Muscle layer of duodenum (tissue), 2 donors: ENCODE measurements around the gene OTUB1.
A peak's percentile ranks its signal among the peaks of the same experiment; 100 is the strongest.

Experiments used
- H3K27ac ChIP-seq: one replicate; pipeline ENCODE4 v1.7.0; 2013; ENCODE audit warnings: mild to moderate bottlenecking, low read length
- H3K27me3 ChIP-seq: one replicate; pipeline ENCODE4 v1.7.0; 2013; ENCODE audit warnings: low read depth, mild to moderate bottlenecking, control low read depth, low read length
- H3K36me3 ChIP-seq, 2 donors: one replicate each; pipeline ENCODE4 v1.7.0; 2013; ENCODE audit warnings: low read length in 2 of 2, control low read depth in 1 of 2, mild to moderate bottlenecking in 1 of 2; ENCODE audit not compliant: insufficient read depth in 2 of 2, control insufficient read depth in 1 of 2
- H3K4me1 ChIP-seq, 2 donors: one replicate each; pipeline ENCODE4 v1.7.0; 2013; ENCODE audit warnings: low read length in 2 of 2, mild to moderate bottlenecking in 2 of 2, control low read depth in 1 of 2, moderate library complexity in 1 of 2; ENCODE audit not compliant: insufficient read depth in 2 of 2, control insufficient read depth in 1 of 2
- H3K4me3 ChIP-seq, 2 donors: one replicate each; pipeline ENCODE4 v1.7.0; 2013; ENCODE audit warnings: low read length in 2 of 2, low read depth in 1 of 2, mild to moderate bottlenecking in 1 of 2
- H3K9me3 ChIP-seq, 2 donors: one replicate each; pipeline ENCODE4 v1.7.0; 2013; ENCODE audit warnings: low read length in 2 of 2, control low read depth in 1 of 2, mild to moderate bottlenecking in 1 of 2; ENCODE audit not compliant: control insufficient read depth in 1 of 2
- donor health status: healthy.

Gene OTUB1

DNA sequence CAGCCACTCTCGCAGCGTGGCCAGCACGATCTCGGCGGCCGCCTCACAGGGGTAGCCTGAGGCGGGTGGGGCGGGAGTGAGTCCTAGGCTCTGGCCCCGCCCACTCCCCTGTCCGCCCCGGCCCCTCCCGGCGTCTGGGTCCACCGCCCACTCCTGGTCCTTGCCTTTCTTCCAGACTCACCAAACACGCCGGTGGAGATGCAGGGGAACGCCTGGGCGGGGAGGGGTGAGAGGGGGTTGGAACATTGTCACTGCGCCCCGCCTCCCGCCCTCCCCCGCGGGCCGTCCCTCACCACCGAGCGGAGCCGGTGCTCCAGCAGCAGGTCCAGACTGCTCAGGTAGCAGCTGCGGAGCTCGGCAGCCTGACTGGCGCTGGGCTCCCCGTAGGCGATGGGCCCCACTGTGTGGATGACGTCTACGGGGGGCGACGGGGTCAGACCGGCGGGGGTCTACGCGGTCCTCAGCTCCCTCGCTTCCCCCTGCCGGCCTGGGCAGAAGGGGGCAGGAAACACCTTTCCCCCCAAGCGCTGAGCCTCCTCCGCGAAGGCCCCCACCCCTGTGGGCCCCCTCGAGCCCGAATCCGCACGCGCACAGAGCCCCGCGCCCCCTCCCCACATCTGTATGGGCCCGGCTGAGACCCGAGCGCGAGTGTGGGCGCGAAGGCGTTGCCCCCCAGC is 13.2 kb downstream of the OTUB1 start:
- peaks cover 0 to 43% of the 10 kb centered on the region in 2 donors for H3K4me1 ChIP-seq
- H3K9me3 ChIP-seq, result no peaks in the 10 kb centered on the region
- no peak overlapping the region for H3K27ac ChIP-seq
- H3K4me3 ChIP-seq, result peak overlapping the region in 1 of 2 donors; percentile 66
- peaks cover 13 to 37% of the 10 kb centered on the region in 2 donors for H3K36me3 ChIP-seq
- no peaks in the 10 kb centered on the region for H3K27me3 ChIP-seq

DNA sequence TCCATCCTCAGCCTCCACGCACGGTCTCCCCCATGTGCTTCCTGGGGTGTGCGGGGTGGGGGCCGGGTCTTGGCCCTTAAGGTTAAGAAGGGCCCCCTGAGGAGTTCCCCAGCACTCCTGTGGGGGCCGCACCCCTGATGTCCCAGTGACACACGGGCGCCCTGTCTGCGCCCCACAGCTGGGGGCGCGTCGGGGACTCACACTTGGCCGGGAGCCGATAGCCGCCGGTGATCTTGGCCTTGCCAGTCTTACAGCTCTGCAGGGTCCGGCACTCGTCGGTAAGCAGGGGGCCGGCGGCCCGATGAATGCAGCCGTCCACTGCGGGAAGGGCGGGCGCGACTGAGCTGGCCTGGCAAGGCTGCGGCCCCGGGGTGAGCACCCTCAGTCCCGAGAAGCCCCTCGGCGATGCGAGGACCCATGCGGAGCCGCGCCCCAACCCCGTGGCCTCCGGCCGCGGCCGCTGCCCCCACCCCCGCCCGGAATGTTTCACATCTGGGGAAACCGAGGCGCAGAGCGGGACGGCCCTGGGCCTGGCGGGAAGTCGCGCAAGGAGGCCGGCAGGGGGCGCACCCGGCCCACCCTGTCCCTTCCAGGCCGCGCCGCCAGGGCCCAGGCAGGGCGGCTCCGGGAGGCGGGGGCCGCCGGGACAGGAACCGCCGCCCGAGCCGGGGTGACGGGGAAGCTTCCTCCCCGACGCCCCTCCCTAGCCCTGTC is 13.9 kb downstream of the OTUB1 start:
- Histone ChIP-seq H3K9me3 (no peaks in the 10 kb centered on the region), H3K4me3 (peak overlapping the region in 1 of 2 donors; percentile 66), H3K4me1 (peaks cover 0 to 43% of the 10 kb centered on the region in 2 donors), H3K27me3 (no peaks in the 10 kb centered on the region), H3K27ac (no peak overlapping the region), H3K36me3 (peaks cover 13 to 31% of the 10 kb centered on the region in 2 donors)

DNA sequence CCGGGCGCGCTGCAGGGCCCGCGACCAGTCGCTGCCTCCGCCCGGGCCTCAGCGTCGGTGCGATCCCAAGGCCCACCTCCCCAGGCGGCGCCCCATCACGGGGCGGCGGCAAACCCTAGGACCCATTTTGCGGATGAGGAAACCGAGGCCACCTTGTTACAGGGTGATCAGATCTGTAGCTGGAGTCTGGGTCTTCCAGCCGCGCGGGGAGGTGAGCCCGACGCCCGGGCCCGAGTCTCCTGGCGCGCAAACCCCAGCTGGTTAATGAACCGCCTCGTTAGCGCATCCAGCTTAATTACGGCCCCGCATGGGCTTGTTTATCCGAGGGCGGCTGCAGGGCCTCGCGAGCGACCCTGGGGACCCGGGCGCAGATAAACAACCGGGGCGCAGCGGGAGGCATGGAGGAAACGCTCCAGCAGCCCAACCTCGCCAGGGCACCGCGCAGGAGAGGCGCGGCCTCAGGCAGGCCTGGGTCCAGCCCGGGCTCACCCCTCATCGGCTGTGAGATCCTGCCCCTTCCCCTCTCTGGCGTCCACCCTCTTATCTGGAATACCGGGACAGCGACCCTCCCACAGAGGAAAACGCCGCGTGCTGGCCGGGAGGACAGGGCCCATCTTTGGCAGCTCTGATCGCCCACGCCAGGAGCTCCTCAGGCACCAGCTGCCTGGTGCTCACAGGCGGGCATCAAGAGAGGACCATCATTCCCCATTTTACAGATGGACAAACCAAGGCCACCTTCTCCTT is 14.7 kb downstream of the OTUB1 start:
- H3K4me1 ChIP-seq, result peaks cover 0 to 43% of the 10 kb centered on the region in 2 donors
- no peaks in the 10 kb centered on the region for H3K9me3 ChIP-seq
- H3K4me3 ChIP-seq, result peak overlapping the region in 1 of 2 donors; percentile 66
- H3K27ac ChIP-seq, result no peak overlapping the region
- H3K27me3 ChIP-seq, result no peaks in the 10 kb centered on the region
- peaks cover 13 to 24% of the 10 kb centered on the region in 2 donors for H3K36me3 ChIP-seq

DNA sequence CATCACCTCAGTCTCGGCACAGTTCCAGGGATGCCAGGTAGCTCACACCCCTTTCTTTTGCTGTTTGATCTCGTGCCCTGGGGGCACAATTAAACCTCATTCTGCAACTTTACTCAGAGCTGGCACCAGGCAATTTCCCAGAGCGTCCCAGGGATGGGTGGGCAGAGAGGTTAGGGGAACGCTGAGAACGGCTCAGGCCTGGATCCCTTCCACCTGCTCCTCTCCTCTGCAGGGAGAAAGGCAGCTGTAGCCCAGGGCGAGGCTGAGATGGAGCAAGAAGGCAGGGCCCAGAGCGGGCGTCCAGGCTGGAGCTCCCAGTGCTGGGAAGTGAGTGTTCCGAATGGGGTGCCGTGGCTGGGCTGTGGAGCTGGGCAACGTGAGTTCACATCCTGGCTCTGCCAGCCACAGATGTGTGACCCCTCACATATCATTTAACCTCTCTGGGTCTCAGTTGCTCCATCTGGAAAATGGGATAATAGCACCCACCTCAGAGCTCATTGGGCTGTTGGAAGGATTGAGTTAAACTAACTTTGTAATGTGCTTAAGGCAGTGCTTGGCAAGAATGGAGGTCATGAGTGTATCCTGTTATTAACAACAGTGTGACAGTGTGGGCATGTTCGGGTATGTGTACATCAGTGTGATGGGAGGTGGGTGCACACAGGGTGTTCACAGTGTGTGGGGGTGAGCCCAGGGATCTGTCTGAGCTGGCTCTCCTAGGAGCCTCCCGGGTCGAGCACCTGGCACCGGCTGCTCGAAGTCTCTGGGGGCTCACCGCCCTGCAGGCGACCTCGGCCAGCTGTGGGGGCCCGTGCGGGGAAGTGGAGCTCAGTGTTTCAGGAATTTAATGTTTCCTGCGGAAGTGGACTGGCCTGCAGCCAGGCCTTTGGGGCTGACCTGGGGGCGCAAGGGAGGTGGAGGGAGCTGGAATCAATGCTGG is 15.5 kb downstream of the OTUB1 start:
- no peak overlapping the region for H3K27ac ChIP-seq

DNA sequence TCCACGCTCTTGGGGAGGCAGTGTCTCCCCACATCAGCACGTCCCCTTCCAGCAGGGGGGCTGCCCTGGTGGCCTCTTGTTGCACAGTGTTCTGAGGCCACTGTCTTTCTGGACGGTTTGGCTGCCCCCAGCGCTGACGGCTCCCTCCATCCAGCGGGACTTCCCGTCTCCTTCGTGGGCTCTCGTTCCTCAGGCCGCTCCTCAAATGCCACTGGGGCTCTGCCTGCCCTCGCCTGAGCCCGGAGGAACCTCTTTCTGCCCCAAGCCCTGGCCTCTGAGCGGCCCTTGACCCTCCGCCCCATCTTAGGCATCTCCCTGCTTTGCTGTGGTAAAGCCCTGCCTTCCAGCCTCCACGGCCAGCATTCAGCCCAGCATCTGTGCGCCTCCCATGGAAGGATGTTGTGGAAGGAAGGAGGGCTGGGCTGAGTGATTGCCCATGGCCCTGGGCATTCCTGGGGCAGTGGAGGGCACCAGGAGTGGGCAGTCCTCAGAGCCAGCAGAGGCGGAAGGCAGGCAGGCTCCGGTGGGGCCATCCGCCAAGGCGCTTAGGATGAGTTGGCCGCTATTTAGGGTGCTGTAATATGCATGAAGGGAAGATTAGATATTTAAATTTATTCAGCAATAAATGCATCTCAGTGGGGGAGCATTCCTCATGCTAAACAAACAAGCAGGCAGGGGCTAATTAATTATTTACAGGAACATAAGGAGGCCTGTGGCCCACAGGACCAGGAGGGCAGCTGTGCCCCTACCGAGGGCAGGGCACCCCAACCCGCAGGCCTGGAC is 17.8 kb downstream of the OTUB1 start:
- Histone ChIP-seq H3K4me1 (peaks cover 0 to 57% of the 10 kb centered on the region in 2 donors), H3K27me3 (no peaks in the 10 kb centered on the region), H3K4me3 (no peak overlapping the region), H3K36me3 (no peaks in the 10 kb centered on the region), H3K27ac (no peak overlapping the region), H3K9me3 (no peaks in the 10 kb centered on the region)

More for the DNA sequence above, 15.5 kb downstream of the OTUB1 start:
- Histone ChIP-seq H3K4me1 (peaks cover 0 to 47% of the 10 kb centered on the region in 2 donors), H3K4me3 (peak overlapping the region in 1 of 2 donors; percentile 66), H3K27me3 (no peaks in the 10 kb centered on the region), H3K9me3 (no peaks in the 10 kb centered on the region), H3K36me3 (peaks cover 11 to 16% of the 10 kb centered on the region in 2 donors)

DNA sequence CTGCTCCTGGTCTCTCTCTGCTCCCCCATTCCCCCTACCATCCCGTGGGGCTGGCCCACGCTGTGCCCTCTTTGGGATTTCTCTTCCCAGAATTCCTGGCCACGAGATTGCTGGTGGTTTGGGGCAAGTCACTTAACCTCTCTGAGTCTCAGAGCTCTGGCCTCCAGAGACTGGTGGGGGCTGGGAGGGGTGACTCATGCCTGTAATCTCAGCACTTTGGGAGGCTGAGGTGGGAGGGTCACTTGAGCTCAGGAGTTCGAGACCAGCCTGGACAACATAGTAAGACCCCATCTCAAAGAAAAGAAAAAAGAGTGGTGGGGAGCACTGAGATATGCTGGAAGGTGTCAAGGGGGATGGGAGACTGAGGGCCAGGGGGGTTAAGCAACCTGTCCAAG is 18.3 kb downstream of the OTUB1 start:
- H3K4me1 ChIP-seq, result peaks cover 0 to 51% of the 10 kb centered on the region in 2 donors
- H3K36me3 ChIP-seq, result no peaks in the 10 kb centered on the region
- H3K27me3 ChIP-seq, result no peaks in the 10 kb centered on the region
- no peak overlapping the region for H3K27ac ChIP-seq
- no peak overlapping the region for H3K4me3 ChIP-seq
- H3K9me3 ChIP-seq, result no peaks in the 10 kb centered on the region

DNA sequence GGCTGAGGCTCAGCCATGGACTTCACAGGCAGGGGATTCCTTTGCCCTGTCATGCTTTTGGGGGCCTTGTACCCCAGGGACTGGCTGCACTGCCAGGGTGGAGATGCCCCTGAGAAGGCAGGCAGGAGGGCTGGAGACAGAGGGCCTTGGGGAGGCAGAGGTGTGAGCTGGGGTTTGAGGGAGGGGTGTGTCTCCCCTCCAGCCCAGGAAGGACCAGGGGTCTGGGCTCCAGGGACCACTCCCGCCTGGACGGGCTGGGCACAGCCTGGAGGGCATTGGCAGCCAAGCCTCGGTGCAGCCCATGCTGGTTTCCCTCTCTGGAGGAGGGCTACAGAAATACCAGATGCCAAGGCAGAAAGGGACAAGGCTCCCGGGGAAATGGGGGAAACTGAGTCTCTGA is 19.5 kb downstream of the OTUB1 start:
- H3K9me3 ChIP-seq, result no peaks in the 10 kb centered on the region
- no peak overlapping the region for H3K27ac ChIP-seq
- peaks cover 0 to 40% of the 10 kb centered on the region in 2 donors for H3K4me1 ChIP-seq
- no peaks in the 10 kb centered on the region for H3K36me3 ChIP-seq
- no peak overlapping the region for H3K4me3 ChIP-seq
- no peaks in the 10 kb centered on the region for H3K27me3 ChIP-seq

DNA sequence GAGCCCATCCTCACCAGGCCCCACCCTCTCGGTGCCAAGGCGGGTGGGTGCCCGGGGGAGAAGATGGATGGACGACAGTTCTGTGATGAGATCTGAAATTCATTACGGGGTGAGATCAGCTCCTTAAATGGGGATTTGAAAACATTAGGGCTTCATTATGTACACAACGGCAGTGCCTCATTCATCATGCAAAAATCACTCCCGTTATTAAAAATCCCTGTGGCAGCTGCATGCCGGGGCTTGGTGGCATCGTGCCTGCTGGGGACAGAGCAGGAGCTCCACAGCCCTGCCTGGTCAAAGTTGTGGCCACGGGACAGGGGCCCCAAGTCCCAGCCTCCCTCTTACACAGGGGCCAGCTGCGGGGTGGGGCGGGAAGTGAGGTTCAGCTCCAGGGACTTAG is 20.2 kb downstream of the OTUB1 start:
- Histone ChIP-seq H3K27ac (no peak overlapping the region), H3K4me1 (peaks cover 0 to 33% of the 10 kb centered on the region in 2 donors)

DNA sequence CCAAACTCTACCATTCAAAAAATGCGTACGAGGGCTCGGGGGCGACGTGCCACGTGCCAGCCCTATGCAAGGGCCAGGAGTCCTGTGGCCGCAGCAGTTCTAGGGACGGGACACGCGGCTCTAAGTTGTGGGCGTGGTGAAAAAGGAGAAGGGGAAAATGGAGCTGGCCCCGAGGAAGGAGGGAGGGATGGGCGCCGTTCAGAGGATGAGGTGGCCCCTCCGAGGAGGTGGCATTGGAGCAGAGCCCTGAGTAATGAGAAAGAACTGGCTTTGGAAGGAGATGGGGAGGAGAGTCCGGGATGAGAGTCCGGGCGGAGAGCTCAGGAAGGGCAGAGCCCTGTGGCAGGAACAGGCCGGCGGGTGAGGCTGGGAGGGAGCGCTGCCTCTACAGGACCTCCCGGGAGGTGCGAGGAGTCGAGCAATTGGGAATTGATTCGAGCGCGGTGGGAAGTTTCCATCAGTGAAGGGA is 21.0 kb downstream of the OTUB1 start:
- Histone ChIP-seq H3K36me3 (no peaks in the 10 kb centered on the region), H3K4me1 (peaks cover 0 to 25% of the 10 kb centered on the region in 2 donors), H3K4me3 (peak overlapping the region; percentile 57 to 65), H3K9me3 (no peaks in the 10 kb centered on the region), H3K27ac (no peak overlapping the region), H3K27me3 (no peaks in the 10 kb centered on the region)

More for the DNA sequence above, 20.2 kb downstream of the OTUB1 start:
- Histone ChIP-seq H3K4me3 (no peak overlapping the region), H3K27me3 (no peaks in the 10 kb centered on the region), H3K9me3 (no peaks in the 10 kb centered on the region), H3K36me3 (no peaks in the 10 kb centered on the region)
